ENCODE results near the gene ZNF771. TPM values are rescaled to one million over a fixed set of nuclear protein-coding genes. Genes with fewer than 3 reads are reported as not detected.

Gene ZNF771
- total and polyA plus RNA-seq, 9 of the 15 experiments (the other 6 are each of a cell fraction or from before 2014, with no cell fraction given): 1.5 to 12.6 (median 4.4) TPM

GRCh38 chr16:30381291-30382041 lies 25.9 kb upstream of the ZNF771 start (continued):
- no peak for TF ChIP-seq ZNF695 (CRISPR knock-in tag; IDR thresholded peaks at IDR 0.05)
- peak in 1 of 2 experiments; percentile 21 for TF ChIP-seq E2F6 (IDR thresholded peaks at IDR 0.05; ENCODE audit: borderline replicate concordance in 1 of 2, extremely low read depth in 1 of 2, insufficient read depth in 1 of 2, insufficient read length in 1 of 2, low read depth in 1 of 2, low read length in 1 of 2, poor library complexity in 1 of 2, severe bottlenecking in 1 of 2)
- no peak for TF ChIP-seq NR0B1 (IDR thresholded peaks at IDR 0.05; ENCODE audit: partially characterized antibody)
- TF ChIP-seq TBP (optimal IDR thresholded peaks at IDR 0.05; ENCODE audit: low read depth, low read length): peak; percentile 74
- TF ChIP-seq ZNF143 (CRISPR knock-in tag; IDR thresholded peaks at IDR 0.05): no peak
- TF ChIP-seq CBFA2T2 (conservative IDR thresholded peaks at IDR 0.05): 0 out of 2 replicates have a peak, but pooled peaks have one; percentile 5
- no peak for TF ChIP-seq AFF1 (IDR thresholded peaks at IDR 0.05; ENCODE audit: low read depth in 1 of 2, partially characterized antibody in 2 of 2)
- TF ChIP-seq TAF1 (IDR thresholded peaks at IDR 0.05; ENCODE audit: control insufficient read depth, extremely low read depth, insufficient read depth, low read length, severe bottlenecking): peak; percentile 50
- TF ChIP-seq ATF7 (IDR thresholded peaks at IDR 0.05): peak; percentile 61; the same call in 1 of the 2 replicates
- peak; percentile 77 for TF ChIP-seq POLR2A (conservative IDR thresholded peaks at IDR 0.05)
- TF ChIP-seq RCOR1 (IDR thresholded peaks at IDR 0.05; ENCODE audit: borderline replicate concordance in 1 of 2, low read depth in 2 of 2, low read length in 2 of 2): peak in 1 of 2 experiments; percentile 70; a peak in 2 of 4 replicates
- TF ChIP-seq CREM (IDR thresholded peaks at IDR 0.05; ENCODE audit: low read depth): peak; percentile 84
- TF ChIP-seq CXXC5 (CRISPR knock-in tag; IDR thresholded peaks at IDR 0.05): 0 out of 2 replicates have a peak, but pooled peaks have one; percentile 28
- TF ChIP-seq EP400 (IDR thresholded peaks at IDR 0.05): peak; percentile 63; the same call in 1 of the 2 replicates
- TF ChIP-seq BCOR (IDR thresholded peaks at IDR 0.05): 0 out of 2 replicates have a peak, but pooled peaks have one; percentile 15
- TF ChIP-seq ZFPM2 (CRISPR knock-in tag; IDR thresholded peaks at IDR 0.05): no peak
- TF ChIP-seq PHF20 (IDR thresholded peaks at IDR 0.05; ENCODE audit: partially characterized antibody): peak; percentile 51
- no peak for TF ChIP-seq HEY1 (CRISPR knock-in tag; IDR thresholded peaks at IDR 0.05; ENCODE audit: borderline replicate concordance)
- TF ChIP-seq ETV5 (CRISPR knock-in tag; IDR thresholded peaks at IDR 0.05; ENCODE audit: low read depth): peak; percentile 87

Measured in K562 (cell line).